WTC11 (cell line): ENCODE measurements around the gene ESR2.

Experiments
- ARID4B ChIP-seq: sonication (generic); formaldehyde crosslinking; IDR thresholded peaks from 2 replicates; pipeline ENCODE4 v1.8.0; 2023; ENCODE audit warnings: missing genetic modification reagents, mild to moderate bottlenecking, borderline replicate concordance
- ATF3 ChIP-seq: sonication (generic); formaldehyde crosslinking; conservative IDR thresholded peaks from 2 replicates; pipeline ENCODE4 v1.8.1; 2022; ENCODE audit warnings: mild to moderate bottlenecking, missing genetic modification reagents
- CTCF ChIP-seq: fragments of 200-600 bp; IDR thresholded peaks from 2 replicates; pipeline ENCODE4 v1.8.0; 2022; ENCODE audit warnings: antibody characterized with exemption
- E2F5 ChIP-seq: sonication (generic); formaldehyde crosslinking; IDR thresholded peaks from 2 replicates; pipeline ENCODE4 v1.8.1; 2022; ENCODE audit warnings: mild to moderate bottlenecking, moderate library complexity, missing genetic modification reagents
- ZNF121 ChIP-seq: sonication (generic); formaldehyde crosslinking; IDR thresholded peaks from 2 replicates; pipeline ENCODE4 v1.8.0; 2023; ENCODE audit warnings: missing genetic modification reagents

- TF ChIP-seq CTCF (no peak), ATF3 (CRISPR knock-in tag) (no peak), ZNF121 (CRISPR knock-in tag) (no peak), ARID4B (CRISPR knock-in tag) (no peak), E2F5 (no peak)
Observed at GRCh38 chr14:64245491-64245890, 48.7 kb downstream of the ESR2 start.
